ENCODE data around the gene TIAM1.

TIAM1 gene

DNA sequence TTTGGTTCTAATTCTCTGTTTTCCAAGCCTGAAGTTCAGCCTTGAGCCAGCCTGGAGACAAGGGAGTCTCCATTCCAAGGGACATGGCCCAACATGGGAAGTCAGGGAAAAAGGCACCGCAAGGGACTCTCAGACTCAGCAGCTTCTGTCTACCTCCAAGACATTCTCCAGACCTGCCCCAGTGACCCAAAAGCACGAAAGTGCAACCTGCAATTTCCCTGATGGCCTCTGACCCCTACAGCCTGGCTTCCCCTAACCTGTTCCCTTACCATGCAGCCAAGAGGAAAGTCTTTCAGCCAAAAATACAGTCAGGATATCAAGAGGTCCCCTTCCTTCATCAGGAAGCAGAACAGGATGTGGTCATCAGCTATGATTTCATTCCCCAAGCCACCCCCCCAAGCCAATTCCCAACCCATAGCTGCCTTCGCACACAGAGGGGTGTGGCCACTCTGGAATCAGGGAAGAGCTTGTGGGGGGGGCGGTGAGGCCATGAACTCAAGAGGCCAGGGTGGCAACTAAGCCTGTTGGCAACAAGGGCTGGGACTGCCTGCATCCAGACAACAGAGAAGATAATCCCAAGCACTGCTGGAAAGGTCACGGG, 59.2 kb downstream of the TIAM1 start:
- DNase-seq: no peak

DNA sequence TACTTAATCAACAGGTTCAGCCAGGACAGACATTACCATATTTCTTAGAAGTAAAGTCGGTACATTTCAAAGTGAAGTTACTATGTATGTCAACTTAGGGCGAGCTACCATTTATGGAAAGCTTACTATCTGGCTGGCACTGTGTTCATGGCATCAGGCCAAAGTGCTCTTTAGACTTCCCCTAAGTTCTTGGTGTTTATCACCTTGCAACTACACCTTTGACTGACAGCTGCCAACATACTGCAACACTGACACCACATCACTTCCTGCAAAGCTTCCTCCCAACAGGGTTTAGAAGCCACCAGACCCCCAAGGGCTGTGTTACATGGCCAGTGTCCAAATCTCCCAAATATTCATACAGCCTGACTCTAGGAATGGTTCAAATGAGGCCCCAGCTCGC, 61.0 kb downstream of the TIAM1 start:
- DNase-seq: peak; percentile 33 to 47

DNA sequence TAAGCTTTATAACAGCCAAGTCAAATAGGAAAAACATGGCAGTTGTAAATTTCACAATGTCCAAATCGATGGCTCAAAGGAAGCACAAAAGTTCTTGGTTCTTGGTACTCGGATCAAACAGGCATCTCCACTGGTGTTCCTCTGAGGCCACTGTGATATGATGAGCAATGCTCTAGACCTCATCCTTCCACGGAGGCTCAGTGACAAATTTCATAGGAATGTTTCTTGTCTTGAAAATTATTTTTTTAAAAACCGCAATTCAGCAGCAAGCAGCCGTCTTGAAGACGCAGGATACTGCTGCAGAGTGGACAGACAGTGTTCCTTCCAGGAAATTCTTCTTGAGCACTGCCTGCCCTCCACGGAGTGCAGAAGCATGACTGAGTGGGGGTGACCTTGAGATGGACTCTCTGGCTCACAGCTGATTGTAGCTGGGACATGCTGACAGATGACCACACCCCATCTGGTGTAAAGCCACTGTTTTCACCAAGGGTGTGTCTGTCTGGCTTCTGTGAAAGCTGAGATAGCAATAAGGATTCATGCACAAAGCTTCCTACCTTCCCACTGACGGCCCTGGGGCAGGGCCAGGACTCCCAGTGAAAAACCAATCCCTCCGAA, 61.9 kb downstream of the TIAM1 start:
- no peak for DNase-seq

DNA sequence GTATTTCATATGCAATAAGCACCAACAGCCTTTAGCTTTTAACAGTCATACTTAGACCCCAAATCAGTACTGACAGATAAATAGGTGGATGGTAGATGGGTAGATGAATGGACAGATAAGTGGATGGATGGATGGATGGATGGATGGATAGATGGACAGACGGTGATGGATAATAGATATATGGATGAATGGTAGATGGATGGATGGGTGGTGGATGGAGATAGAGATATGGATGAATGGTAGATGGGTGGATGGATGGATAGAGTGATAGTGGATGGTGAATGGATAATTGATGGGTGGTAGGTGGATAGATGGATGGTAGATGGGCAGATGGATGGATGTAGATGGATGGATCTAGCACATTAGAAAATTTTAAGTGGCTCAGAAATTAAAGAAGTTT, 62.5 kb downstream of the TIAM1 start:
- no peak for DNase-seq

DNA sequence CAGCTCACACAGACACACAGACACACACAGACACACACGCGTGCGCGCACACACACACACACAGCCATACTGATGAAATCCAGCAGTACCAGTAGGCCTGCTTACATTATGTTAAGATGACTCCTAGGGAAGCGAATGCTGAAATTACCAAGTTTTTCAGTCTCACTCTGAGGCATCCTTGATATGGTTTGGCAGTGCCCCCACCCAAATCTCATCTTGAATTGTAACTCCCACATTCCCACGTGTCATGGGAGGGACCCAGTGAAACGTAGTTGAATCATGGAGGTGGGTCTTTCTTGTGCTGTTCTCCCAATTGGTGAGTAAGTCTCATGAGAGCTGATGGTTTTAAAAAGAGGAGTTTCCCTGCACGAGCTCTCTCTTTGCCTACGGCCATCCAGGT, 64.1 kb downstream of the TIAM1 start:
- DNase-seq: no peak

DNA sequence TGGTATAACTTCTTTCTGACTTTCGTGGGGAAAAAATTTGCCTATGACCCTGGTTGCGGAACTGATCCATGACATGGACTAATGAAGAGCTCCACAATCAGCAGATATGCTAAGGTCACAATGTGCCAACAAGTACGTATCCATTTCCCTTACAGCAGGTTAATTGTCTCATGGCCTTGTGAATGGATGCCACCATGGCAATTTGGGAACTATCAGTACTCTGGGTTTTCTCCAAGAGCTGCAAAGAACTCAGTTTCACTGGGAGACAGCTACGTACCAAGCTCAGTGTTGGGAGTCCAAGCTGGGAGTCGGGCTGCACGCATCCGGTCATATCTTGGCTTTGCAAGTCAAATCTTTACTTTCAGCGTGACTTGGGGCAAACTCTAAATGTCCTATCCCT, 64.8 kb downstream of the TIAM1 start:
- DNase-seq: no peak

DNA sequence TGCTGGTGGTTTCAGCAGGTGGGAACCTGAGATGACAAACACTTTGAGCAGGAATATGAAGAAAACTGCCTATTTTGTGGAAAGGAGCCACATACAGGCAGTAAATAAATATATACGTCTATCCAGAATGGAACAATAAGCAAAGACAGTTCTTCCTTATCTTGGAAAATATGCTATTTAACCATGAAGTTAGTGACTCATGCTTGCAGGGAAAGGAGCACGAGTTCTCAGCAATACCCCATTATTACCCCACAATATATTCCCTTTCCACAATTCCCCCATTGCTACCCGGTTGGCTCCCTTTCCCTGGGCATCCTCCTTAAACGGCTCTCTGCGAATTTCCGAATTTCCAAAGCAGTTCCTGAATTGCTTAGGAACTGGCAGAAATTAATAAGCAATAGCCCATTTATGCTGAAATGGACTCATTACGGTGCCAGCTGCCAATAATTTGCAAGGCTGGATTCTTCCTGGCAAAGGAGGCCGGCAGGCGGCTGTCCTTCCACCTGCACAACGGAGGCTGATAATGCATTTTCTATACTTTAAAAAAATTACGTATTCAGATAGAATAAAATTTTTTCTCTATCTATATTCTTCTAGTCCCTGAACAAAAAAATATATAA, 65.4 kb downstream of the TIAM1 start:
- DNase-seq: no peak

DNA sequence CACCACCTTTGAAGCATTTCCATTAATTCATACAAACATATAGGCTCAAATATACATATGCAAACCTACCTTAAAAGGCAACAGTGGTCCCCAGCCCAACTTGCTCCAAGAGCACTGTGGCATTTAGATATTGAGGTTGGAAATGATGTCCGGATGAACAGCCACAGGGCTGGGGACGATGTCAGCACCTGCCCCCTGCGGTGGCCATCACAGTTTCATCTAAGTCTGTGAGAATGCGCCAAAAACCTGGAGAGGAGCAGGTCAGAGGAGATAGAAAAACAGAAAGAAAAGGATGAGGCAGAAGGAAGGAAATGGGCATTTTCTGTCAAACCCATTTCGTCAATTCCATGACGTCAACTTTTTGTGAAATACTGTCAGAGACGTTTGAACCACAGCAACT, 67.4 kb downstream of the TIAM1 start:
- DNase-seq: no peak

DNA sequence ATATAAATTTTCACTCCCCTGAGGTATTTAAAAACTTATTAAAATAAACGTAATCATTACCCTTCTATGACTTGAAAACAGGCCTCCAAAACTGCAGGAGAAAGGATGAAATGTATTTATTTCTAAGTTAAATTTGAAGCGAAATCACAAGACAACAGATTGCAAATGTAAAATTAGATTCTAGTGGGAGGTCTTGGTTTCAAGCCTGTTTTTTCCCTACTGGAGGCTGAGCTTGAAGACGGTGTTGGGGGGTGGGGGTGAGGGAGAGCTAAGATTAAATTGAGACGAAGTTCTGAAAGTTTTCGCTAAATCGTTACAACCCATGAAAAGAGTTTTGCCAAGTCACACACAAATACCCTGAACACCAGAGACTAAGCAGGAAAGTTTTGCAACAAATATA, 68.2 kb downstream of the TIAM1 start:
- no peak for DNase-seq

DNA sequence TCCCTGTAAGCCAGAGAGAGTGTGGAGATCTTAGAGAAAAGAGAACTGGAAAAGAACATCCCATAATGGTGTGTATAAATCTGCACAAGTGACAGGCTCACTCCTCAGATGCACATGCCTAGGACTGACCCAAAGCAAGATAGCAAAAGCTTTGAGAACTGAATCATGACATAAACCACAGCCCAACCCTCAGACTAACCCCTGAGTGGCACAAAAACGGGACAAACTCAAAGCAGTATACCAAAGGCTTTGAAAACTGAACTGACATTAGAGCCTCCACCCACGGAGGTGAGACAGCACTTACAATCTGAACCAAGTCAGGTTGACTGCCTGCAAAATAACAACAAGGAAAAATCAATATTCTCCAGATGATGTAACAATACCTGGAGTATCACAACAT, 70.8 kb downstream of the TIAM1 start:
- no peak for DNase-seq

DNA sequence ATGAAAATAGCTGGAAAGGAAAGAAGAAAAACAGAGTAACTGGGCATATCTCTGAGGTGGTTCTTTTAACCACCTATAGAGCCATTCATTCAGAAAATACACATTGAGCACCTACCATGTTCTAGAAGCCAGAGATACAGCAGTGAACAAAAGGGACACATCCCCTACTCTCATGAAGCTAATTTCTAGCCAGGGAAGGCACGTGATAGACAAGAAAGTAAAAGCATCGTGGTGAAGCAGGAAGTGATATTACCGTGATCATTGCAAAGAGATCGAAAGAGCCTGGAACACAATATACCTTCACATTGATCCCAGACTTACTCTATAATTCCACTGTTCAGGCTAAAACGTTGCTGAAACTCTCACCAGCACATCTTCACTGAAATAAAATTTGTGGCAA, 76.0 kb downstream of the TIAM1 start:
- DNase-seq: peak; percentile 9 to 64

DNA sequence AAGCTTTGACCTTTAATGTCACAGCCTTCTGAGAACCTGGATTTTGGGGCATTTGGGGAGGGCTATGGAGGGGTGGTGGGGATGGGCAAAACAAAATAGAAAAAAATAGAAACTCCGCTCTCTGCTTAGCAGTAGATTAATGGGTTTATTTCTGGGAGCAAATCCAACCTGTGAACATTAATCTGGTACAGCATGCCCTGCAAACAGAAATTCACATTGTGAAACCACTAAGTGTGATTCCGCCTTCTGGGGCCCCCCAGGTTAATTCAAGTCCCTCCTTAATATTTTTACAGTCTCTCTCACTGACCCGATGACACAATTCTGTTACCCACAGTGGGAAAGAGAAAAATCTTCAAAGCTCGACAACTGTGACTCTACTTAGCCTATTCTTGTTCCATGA, 76.4 kb downstream of the TIAM1 start:
- DNase-seq: no peak

DNA sequence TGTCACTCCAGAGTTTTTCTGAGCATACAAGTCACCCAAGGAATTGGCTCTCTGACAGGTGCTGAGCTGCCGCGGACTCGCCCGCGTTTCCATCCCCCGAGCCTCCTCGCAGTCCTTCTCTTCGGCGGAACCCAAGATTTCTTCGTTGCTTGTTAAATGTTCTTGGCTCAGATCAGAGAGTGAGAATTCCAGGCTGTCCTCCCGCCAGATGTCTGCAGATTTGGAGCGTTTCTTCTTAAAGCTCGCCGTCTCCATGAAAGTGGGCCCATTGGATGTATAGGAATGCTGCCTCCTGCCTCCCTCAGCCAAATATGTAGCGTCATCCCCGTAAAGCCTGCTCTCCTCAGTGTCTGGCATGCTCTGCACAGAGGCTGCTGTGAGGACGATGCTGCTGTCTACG, 77.8 kb downstream of the TIAM1 start:
- no peak for DNase-seq

DNA sequence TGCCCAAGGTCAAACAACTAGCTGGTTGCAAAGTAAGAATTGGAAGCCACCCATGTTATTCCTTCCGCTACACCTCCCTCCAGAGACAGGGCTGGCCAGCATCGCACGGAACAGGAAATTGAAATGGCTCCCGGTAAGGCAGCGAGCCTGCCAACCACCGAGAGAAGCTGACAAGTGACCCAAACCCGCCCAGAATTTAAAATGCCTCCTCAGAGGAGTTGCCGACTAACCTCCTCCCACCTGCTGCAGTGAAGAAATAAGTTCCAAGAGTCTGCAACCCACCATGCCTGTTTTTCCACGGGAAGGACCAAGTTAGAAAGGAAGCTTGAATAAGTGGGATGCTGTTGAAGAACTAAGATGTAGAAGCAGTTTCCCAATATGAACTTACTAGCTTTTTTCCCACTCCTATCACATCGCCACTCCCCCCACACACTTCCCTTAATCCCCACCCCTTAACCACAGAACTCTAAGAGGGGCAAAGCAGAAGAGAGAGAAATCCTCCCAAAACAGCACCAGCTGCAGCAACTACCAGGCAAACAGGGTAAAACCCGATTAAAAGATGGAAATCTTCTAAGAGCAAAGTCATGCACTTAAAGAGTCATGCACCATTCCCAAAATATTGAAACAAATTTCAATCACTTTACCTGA, 78.6 kb downstream of the TIAM1 start:
- no peak for DNase-seq

DNA sequence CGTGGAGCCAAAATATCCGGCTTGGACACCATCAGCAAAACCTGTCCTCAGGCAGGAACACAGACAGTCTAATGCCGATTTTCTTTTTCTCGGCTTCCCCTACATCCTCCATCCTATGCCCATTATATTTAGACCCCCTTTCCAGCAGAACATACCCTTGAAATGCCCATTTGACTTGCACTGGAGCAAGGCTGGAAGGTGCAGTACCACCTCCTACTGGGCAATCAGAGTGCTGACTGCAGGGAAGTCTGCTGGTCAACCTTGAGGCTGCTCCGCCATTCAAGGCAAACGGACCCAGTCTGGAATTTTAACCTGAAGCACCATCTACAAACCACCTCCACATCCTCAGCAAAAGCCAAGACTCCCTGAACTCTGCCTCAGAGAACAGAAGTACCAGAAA, 79.5 kb downstream of the TIAM1 start:
- DNase-seq: no peak

DNA sequence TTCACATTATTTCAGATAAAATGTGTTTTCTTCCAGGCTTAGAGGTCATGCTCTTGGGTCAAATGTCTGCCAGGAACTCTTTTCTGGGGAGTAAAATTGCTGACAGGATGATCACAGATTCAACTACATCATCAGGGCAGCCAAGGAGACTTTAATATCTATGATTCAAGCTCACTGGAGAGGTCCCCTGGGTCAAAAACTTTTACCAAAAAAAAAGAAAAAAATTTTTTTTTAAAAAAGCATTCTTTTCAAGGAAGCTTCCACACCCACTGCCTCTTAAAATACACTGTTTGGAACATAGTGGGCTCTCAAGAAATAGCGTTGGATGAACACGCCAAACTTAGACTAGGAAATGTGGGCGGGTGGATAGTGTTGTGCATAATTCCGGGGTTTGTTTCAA, 81.3 kb downstream of the TIAM1 start:
- DNase-seq: no peak

DNA sequence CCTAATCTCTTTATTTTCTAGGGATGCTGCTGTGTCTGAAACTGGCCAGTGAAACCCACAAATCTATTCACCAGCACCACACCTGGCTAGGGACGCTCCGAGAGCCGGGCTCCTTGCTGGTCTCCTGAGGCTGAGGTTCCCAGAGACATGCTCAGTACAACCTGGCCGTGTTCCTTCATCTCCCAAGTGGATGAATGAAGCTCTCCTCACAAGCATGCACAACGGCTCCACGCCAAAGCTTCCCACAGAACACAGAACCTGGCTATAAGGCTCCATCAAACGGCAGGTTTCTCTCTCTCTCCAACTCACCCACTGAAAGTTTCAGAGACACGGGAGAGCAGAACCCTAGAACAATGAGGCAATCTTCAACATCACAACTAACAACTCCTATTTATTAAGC, 82.3 kb downstream of the TIAM1 start:
- DNase-seq: no peak

DNA sequence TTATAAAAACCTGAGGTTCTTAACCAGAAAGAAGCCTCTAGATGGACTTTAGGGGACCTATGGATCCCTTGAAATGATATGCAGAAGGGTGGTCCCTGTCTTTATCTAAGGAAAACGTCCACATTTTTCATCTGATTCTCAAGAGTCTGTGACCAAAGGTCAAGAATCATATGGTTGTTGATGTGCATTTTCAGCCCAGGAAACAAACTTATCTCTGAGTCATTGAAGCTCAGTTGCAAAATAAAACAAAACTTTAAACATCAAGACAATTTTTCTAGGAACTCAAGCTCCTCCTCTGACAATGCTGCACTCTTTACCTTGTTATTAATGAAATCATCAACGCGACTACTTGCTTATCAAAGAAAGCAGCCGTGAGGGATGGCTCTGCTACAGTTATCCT, 83.3 kb downstream of the TIAM1 start:
- no peak for DNase-seq

DNA sequence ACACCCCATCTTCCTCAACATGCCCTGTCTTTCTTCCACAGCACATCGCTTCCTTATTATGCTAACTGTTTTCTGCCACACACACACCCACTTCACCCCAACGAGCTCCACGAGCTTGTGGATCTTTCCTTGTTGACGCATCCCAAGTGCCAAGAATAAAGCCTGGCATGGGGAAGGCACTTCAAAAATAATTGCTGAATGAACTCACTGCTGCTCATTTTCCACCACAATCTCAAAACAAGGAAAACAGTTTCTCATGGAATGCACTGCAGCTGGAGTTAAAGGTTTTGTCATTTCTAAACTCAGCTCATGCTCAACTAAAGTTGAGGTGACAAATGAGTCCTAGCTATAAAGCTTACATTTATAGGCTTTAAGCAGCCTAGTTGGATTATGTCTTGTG, 86.0 kb downstream of the TIAM1 start:
- no peak for DNase-seq

DNA sequence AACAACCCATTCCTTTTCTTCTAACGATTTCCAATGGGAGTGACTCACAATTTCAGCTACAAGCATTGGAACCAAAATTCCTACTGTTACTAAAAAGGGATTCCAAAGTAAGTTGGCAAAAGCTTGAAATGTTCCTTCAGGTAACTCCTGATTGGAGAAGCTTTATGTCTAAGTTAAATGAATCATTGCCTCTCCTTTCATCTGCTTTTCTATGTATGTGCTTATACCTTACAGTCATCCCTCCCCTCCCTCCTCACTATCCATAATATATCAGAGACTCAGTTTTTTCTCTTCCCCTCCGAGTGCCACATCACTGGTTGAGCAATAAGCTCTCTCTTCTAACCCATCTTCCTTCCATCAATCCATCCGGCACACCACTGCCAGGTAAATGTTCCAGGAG, 86.8 kb downstream of the TIAM1 start:
- DNase-seq: no peak

DNA sequence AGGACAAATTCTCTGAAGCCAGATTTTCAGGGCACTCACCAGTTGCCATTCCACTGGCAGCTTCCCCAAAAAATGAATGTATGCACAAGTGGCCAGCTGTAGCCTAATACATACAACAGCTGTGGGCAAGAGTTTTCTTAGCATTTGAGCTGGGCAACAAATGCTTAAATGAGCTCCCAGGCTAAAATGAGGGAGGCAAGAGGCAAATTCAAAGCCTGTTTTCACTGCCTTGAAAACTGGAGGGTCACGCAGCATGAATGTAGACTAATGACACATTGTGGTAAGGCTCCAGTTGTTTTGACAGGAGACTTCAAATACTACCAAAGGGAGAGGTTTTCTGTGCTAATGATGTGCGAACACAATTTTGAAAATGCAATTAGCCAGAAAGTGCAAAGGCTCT, 88.2 kb downstream of the TIAM1 start:
- DNase-seq: no peak

DNA sequence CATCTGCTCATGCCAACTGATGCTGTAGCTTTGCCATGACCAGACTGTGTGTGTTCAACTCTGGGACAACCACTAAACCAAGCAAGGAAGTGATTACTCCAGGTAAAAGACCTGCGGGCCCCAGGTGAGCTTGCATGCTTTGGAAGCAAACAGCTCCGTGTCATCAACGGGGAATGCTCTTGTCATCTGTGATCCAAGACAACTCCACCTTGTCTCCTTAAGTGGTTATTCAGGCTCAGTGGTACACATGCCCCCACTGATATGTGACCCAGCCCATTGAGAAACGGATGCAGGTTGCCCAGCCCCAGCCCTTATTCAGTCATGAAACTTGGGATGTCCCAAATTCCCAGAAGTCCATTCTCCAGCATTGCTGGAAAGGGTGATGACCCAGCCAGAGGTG, 89.0 kb downstream of the TIAM1 start:
- no peak for DNase-seq

DNA sequence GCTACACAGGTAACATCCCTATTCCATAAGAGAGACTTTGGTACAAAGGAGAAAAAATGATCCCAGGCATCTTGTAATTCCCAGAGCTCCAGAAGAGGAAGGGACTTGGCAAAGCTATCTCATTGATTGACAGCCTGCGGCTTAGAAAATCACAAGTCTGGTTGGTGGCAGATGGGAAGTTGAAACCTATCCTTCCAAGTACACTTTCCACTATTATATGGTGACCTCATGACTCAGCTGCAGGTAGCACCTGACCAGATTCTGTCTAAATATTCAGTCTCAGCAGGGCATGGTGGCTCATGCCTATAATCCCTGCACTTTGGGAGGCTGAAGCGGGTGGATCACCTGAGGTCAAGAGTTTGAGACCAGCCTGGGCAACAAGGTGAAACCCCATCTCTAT, 89.9 kb downstream of the TIAM1 start:
- DNase-seq: no peak

DNA sequence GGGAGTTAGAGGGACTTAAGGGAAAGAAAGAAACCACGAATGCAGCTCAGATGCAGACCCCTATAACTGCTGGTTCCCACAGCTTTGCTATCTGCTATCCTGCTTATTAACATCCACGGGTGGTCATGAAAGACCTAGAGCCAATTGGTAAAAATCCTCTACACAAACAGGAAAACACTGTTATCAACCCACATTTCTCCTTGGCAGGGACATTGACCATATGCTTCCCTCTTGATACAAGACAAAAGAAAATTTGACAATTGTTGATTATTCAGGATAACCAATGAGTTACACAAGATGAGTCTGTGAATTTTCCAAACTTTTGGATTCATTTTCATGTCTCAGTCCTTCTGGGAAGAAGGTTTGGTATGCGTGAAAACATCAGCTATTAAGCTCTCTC, 90.4 kb downstream of the TIAM1 start:
- no peak for DNase-seq

DNA sequence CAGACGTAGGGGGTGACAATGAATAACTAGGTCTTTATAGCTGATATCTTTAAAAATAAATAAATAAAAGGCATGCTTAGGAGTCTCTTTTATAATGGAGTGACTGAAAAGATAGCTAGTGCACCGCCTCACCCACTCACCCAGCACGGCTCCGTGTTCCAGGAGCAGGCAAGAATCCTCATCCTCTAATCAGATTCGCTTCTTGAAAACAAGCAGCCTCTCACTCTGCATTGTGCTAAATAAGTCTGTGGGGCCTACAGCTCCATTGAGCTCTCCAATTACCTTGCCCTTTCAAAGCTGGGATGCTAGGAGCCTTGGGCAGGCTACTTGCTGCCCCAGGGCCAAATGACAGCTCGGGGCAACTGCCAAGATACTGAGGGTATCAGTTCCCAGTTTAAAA, 91.5 kb downstream of the TIAM1 start:
- no peak for DNase-seq
